Head of caudate nucleus (tissue), 42 donors: ENCODE measurements around the gene PTPRG.

Experiments used
- DNase-seq, 42 donors: peaks; one replicate each; pipeline versions ENCODE4 v3.0.0 to v3.0.0-alpha.2; 2020 to 2021; ENCODE audit warnings: mixed read lengths in 7 of 42
- intact Hi-C: fragments of 100-400 bp; cut with DNase I; formaldehyde crosslinking; loops from one replicate; pipeline ENCODE4 v1.15.0; 2022

Gene PTPRG

GRCh38 chr3:62249484-62249776, 688.1 kb downstream of the PTPRG start:
- DNase-seq: no peak
- intact Hi-C loops: no loop called here

GRCh38 chr3:62249855-62250543, 688.6 kb downstream of the PTPRG start:
- no peak for DNase-seq
- intact Hi-C loops: no loop called here

GRCh38 chr3:62252438-62253157, 691.2 kb downstream of the PTPRG start:
- peak in 7 of 42 donors; percentile 1 to 40 (median 16) for DNase-seq
- intact Hi-C loops: no loop called here

GRCh38 chr3:62253971-62254370, 692.6 kb downstream of the PTPRG start:
- intact Hi-C loops: no loop called here
- DNase-seq: no peak

GRCh38 chr3:62255758-62256157, 694.4 kb downstream of the PTPRG start:
- DNase-seq: no peak

GRCh38 chr3:62259924-62260323, 698.6 kb downstream of the PTPRG start:
- intact Hi-C loops: no loop called here
- no peak for DNase-seq

More at GRCh38 chr3:62255758-62256157, 694.4 kb downstream of the PTPRG start:
- intact Hi-C loops: no loop called here

- no peak for DNase-seq
- intact Hi-C loops: no loop called here
These were observed 699.3 kb downstream of the PTPRG start for GRCh38 chr3:62260655-62261054.

- intact Hi-C loops: no loop called here
- no peak for DNase-seq
These were observed 699.8 kb downstream of the PTPRG start for GRCh38 chr3:62261121-62261520.

- DNase-seq: no peak
- intact Hi-C loops: no loop called here
These were observed 700.4 kb downstream of the PTPRG start for GRCh38 chr3:62261736-62262135.

- intact Hi-C loops: no loop called here
These were observed 704.2 kb downstream of the PTPRG start for GRCh38 chr3:62265528-62265927.

GRCh38 chr3:62266668-62267283, 705.4 kb downstream of the PTPRG start:
- DNase-seq: no peak
- intact Hi-C loops: no loop called here

More at GRCh38 chr3:62265528-62265927, 704.2 kb downstream of the PTPRG start:
- no peak for DNase-seq

GRCh38 chr3:62276658-62277180, 715.3 kb downstream of the PTPRG start:
- intact Hi-C loops: no loop called here
- DNase-seq: no peak

GRCh38 chr3:62277450-62277849, 716.1 kb downstream of the PTPRG start:
- intact Hi-C loops: no loop called here
- DNase-seq: no peak

- no peak for DNase-seq
- intact Hi-C loops: no loop called here
These were observed 716.6 kb downstream of the PTPRG start for GRCh38 chr3:62277986-62278385.

- intact Hi-C loops: no loop called here
- DNase-seq: no peak
These were observed 720.4 kb downstream of the PTPRG start for GRCh38 chr3:62281726-62282125.

GRCh38 chr3:62284442-62284841, 723.1 kb downstream of the PTPRG start:
- DNase-seq: no peak
- intact Hi-C loops: no loop called here

GRCh38 chr3:62287392-62287927, 726.1 kb downstream of the PTPRG start:
- no peak for DNase-seq
- intact Hi-C loops: no loop called here

GRCh38 chr3:62289922-62290321, 728.6 kb downstream of the PTPRG start:
- intact Hi-C loops: no loop called here

GRCh38 chr3:62293051-62293780, 731.8 kb downstream of the PTPRG start:
- intact Hi-C loops: no loop called here
- no peak for DNase-seq

More at GRCh38 chr3:62289922-62290321, 728.6 kb downstream of the PTPRG start:
- DNase-seq: no peak
